ENCODE results near the gene COG5.

The COG5 gene

GRCh38 chr7:107469929-107470328, 93.8 kb downstream of the COG5 start, which contains the start of gene GPR22 (continued):
- TF ChIP-seq, protein P1, sequence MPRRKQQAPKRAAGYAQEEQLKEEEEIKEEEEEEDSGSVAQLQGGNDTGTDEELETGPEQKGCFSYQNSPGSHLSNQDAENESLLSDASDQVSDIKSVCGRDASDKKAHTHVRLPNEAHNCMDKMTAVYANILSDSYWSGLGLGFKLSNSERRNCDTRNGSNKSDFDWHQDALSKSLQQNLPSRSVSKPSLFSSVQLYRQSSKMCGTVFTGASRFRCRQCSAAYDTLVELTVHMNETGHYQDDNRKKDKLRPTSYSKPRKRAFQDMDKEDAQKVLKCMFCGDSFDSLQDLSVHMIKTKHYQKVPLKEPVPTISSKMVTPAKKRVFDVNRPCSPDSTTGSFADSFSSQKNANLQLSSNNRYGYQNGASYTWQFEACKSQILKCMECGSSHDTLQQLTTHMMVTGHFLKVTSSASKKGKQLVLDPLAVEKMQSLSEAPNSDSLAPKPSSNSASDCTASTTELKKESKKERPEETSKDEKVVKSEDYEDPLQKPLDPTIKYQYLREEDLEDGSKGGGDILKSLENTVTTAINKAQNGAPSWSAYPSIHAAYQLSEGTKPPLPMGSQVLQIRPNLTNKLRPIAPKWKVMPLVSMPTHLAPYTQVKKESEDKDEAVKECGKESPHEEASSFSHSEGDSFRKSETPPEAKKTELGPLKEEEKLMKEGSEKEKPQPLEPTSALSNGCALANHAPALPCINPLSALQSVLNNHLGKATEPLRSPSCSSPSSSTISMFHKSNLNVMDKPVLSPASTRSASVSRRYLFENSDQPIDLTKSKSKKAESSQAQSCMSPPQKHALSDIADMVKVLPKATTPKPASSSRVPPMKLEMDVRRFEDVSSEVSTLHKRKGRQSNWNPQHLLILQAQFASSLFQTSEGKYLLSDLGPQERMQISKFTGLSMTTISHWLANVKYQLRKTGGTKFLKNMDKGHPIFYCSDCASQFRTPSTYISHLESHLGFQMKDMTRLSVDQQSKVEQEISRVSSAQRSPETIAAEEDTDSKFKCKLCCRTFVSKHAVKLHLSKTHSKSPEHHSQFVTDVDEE (CRISPR knock-in tag; IDR thresholded peaks at IDR 0.05): no peak
- TF ChIP-seq BACH2 (CRISPR knock-in tag; IDR thresholded peaks at IDR 0.05; ENCODE audit: borderline replicate concordance) (no peak), RARB (CRISPR knock-in tag; IDR thresholded peaks at IDR 0.05) (no peak), TOX (CRISPR knock-in tag; IDR thresholded peaks at IDR 0.05; ENCODE audit: borderline replicate concordance) (no peak), GLIS3 (CRISPR knock-in tag; IDR thresholded peaks at IDR 0.05) (no peak), ZFP3 (CRISPR knock-in tag; IDR thresholded peaks at IDR 0.05) (no peak), ZNF565 (CRISPR knock-in tag; conservative IDR thresholded peaks at IDR 0.05; ENCODE audit: low read depth) (no peak), ZNF8 (CRISPR knock-in tag; IDR thresholded peaks at IDR 0.05) (no peak), ZFP30 (CRISPR knock-in tag; IDR thresholded peaks at IDR 0.05) (no peak), ESRRG (CRISPR knock-in tag; IDR thresholded peaks at IDR 0.05) (no peak), ZNF70 (CRISPR knock-in tag; IDR thresholded peaks at IDR 0.05) (no peak), CSDC2 (CRISPR knock-in tag; IDR thresholded peaks at IDR 0.05) (no peak), OSR1 (CRISPR knock-in tag; IDR thresholded peaks at IDR 0.05) (no peak), ZC3H10 (CRISPR knock-in tag; IDR thresholded peaks at IDR 0.05) (no peak)

GRCh38 chr7:107468824-107469223, 94.9 kb downstream of the COG5 start:
- TF ChIP-seq TCF4 (CRISPR knock-in tag; IDR thresholded peaks at IDR 0.05; ENCODE audit: borderline replicate concordance): no peak
- no peak for TF ChIP-seq GLIS3 (CRISPR knock-in tag; IDR thresholded peaks at IDR 0.05)
- no peak for TF ChIP-seq SNAI2 (CRISPR knock-in tag; IDR thresholded peaks at IDR 0.05)
- TF ChIP-seq RARB (CRISPR knock-in tag; IDR thresholded peaks at IDR 0.05): no peak
- TF ChIP-seq TOX (CRISPR knock-in tag; IDR thresholded peaks at IDR 0.05; ENCODE audit: borderline replicate concordance): no peak
- no peak for TF ChIP-seq CSRNP3 (CRISPR knock-in tag; IDR thresholded peaks at IDR 0.05)
- TF ChIP-seq ARNTL (CRISPR knock-in tag; IDR thresholded peaks at IDR 0.05; ENCODE audit: borderline replicate concordance, low read depth): no peak
- no peak for TF ChIP-seq BACH2 (CRISPR knock-in tag; IDR thresholded peaks at IDR 0.05; ENCODE audit: borderline replicate concordance)
- TF ChIP-seq ESRRG (CRISPR knock-in tag; IDR thresholded peaks at IDR 0.05): no peak
- TF ChIP-seq, protein P1 (CRISPR knock-in tag; IDR thresholded peaks at IDR 0.05): no peak
- no peak for TF ChIP-seq ZNF8 (CRISPR knock-in tag; IDR thresholded peaks at IDR 0.05)
- no peak for TF ChIP-seq ISL1 (CRISPR knock-in tag; IDR thresholded peaks at IDR 0.05)
- no peak for TF ChIP-seq ZC3H10 (CRISPR knock-in tag; IDR thresholded peaks at IDR 0.05)
- TF ChIP-seq ZFP30 (CRISPR knock-in tag; IDR thresholded peaks at IDR 0.05): no peak
- TF ChIP-seq, protein P2, sequence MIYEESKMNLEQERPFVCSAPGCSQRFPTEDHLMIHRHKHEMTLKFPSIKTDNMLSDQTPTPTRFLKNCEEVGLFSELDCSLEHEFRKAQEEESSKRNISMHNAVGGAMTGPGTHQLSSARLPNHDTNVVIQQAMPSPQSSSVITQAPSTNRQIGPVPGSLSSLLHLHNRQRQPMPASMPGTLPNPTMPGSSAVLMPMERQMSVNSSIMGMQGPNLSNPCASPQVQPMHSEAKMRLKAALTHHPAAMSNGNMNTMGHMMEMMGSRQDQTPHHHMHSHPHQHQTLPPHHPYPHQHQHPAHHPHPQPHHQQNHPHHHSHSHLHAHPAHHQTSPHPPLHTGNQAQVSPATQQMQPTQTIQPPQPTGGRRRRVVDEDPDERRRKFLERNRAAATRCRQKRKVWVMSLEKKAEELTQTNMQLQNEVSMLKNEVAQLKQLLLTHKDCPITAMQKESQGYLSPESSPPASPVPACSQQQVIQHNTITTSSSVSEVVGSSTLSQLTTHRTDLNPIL (CRISPR knock-in tag; IDR thresholded peaks at IDR 0.05; ENCODE audit: low read depth): no peak
- TF ChIP-seq ZNF70 (CRISPR knock-in tag; IDR thresholded peaks at IDR 0.05): no peak
- TF ChIP-seq PATZ1 (CRISPR knock-in tag; IDR thresholded peaks at IDR 0.05; ENCODE audit: borderline replicate concordance): no peak
- no peak for TF ChIP-seq CSDC2 (CRISPR knock-in tag; IDR thresholded peaks at IDR 0.05)
- no peak for ATAC-seq
